ENCODE results near the gene TCL1B.

Gene TCL1B

DNA sequence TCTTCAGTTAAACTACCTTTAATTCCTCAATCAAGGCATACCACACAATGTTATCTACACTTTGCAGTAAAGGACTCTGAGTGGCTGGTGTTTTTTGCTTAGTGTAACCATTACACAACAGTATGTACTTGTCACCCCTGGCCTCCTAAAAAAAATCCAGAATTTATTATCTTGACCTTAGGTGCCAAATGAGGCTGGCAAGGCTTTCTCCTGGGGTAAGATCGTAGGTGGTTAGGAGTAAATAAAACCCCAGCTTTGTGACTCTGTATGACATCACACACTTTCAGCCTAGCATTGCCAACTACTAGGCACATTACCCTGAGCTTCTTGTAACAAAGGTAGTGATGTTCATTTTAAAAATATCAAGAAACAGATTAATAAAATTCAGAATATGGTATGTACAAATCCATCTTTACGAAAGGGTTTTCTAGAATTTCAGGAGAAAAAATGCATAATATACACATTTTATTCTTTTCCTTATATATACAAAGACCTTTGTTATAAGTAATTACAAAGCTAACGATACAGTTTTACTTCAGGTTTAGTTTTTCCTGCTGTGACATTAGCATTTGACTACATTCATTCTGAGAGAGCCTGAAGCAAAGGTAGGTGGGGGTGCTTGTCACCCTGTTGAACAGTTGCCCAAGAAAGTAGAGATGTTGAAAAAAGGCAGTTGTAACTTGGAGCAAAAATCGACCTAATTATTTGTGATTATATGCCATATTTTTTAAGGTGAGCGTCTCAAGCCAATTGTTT, 14.2 kb downstream of the TCL1B start:
- TF ChIP-seq, protein P1, sequence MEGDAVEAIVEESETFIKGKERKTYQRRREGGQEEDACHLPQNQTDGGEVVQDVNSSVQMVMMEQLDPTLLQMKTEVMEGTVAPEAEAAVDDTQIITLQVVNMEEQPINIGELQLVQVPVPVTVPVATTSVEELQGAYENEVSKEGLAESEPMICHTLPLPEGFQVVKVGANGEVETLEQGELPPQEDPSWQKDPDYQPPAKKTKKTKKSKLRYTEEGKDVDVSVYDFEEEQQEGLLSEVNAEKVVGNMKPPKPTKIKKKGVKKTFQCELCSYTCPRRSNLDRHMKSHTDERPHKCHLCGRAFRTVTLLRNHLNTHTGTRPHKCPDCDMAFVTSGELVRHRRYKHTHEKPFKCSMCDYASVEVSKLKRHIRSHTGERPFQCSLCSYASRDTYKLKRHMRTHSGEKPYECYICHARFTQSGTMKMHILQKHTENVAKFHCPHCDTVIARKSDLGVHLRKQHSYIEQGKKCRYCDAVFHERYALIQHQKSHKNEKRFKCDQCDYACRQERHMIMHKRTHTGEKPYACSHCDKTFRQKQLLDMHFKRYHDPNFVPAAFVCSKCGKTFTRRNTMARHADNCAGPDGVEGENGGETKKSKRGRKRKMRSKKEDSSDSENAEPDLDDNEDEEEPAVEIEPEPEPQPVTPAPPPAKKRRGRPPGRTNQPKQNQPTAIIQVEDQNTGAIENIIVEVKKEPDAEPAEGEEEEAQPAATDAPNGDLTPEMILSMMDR (conservative IDR thresholded peaks at IDR 0.05; ENCODE audit: low read depth, low read length), result no peak
- no peak overlapping the region for H3K4me3 ChIP-seq (ENCODE audit: low read length)
- DNase-seq (ENCODE audit: low read depth), result no peak

DNA sequence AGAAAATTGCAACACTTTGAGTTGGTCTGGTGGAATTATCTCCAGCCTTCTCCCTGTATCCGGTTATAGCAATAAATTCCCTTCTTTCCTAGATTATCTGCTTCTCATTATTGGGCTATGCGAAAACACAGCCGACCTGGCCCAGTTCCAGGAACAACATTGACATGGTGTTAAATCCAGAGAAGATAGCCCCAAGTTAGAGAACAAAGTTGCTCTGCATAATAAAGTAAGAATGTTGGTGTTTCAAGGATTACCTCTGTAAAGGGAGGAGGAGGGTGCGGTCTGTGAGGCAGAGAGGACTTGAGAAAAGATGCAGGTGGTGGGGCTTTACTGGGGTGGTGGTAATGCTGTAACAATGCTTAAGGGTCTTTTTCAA, 15.6 kb downstream of the TCL1B start:
- DNase-seq (ENCODE audit: low read depth), result peak; percentile 11
- TF ChIP-seq, protein P1 (conservative IDR thresholded peaks at IDR 0.05; ENCODE audit: low read depth, low read length), result no peak
- no peak overlapping the region for H3K4me3 ChIP-seq (ENCODE audit: low read length)

DNA sequence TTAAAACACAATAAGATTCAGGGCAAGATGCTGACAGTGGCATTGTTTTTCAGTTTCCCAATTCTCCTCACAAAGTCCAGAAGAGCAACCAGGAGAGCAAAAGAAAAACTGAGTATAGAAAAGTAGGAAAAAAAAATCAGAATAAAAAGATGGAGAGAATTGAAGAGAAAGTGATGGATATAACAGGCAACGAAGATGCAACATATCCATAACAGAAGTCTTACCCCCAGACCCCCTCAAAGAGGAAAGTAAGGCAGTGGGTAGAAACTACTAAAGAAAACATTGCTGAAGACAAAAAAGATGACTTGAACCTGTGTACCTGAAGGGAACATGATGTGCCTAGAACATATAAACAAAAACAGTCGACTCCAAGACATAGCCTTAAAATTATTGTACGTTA, 17.1 kb downstream of the TCL1B start:
- TF ChIP-seq, protein P1 (conservative IDR thresholded peaks at IDR 0.05; ENCODE audit: low read depth, low read length), result no peak
- no peak overlapping the region for H3K4me3 ChIP-seq (ENCODE audit: low read length)

DNA sequence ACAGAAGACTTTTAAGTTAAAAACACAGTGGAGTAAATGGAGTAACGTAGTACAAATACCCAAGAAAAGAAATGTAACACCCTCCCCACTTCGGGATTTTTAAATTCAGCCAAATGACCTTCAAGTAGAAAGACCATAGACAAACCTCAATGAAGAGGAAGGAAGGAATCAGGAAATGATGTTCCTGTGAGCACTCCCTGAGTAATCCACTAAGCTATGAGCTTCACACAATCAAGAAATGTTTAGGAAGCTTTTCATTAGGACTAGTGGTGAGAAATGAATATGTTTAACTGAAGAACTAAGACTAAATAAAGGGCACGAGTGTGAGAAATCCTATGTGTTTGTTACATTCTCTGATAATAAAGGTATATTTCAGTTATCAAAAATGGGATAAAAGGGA, 17.6 kb downstream of the TCL1B start:
- no peak overlapping the region for H3K4me3 ChIP-seq (ENCODE audit: low read length)
- no peak for DNase-seq (ENCODE audit: low read depth)
- TF ChIP-seq, protein P1 (conservative IDR thresholded peaks at IDR 0.05; ENCODE audit: low read depth, low read length), result no peak

More for the DNA sequence above, 17.1 kb downstream of the TCL1B start:
- no peak for DNase-seq (ENCODE audit: low read depth)

DNA sequence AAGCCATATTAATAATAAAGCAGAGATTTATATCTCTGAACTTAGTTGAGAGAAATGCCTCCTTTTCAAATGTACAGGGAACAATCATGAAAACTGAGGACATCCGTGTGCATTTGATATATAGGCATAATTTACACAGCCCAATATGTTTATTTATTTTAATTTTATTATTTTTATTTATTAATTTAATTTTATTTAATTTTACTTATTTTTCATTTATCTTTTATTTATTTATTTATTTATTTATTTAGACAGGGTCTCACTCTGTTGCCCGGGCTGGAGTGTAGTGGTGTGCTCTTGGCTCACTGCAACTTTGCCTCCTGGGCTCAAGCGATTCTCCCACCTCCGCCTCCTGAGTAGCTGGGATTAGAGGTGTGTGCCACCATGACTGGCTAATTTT, 19.3 kb downstream of the TCL1B start:
- H3K4me3 ChIP-seq (ENCODE audit: low read length), result no peak overlapping the region
- no peak for DNase-seq (ENCODE audit: low read depth)
- TF ChIP-seq, protein P1 (conservative IDR thresholded peaks at IDR 0.05; ENCODE audit: low read depth, low read length), result no peak

DNA sequence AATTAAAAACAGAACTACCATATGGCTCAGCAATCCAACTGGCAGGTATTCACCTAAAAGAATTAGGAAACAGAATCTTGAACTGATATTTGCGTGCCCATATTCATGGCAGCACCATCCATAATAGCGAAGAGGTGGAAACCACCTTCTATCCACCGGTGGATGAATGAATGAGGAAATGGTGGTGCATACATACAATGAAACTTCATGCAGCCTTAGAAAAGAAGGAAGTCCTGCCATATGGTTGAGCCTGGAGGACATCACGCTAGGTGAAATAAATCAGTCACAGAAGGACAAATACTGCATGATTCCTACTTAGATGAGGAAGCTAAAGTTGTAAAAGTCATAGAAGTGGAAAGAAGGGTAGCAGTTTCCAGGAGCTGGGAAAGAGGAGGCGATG, 21.1 kb downstream of the TCL1B start:
- no peak overlapping the region for H3K4me3 ChIP-seq (ENCODE audit: low read length)
- DNase-seq (ENCODE audit: low read depth), result no peak
- TF ChIP-seq, protein P1 (conservative IDR thresholded peaks at IDR 0.05; ENCODE audit: low read depth, low read length), result no peak

DNA sequence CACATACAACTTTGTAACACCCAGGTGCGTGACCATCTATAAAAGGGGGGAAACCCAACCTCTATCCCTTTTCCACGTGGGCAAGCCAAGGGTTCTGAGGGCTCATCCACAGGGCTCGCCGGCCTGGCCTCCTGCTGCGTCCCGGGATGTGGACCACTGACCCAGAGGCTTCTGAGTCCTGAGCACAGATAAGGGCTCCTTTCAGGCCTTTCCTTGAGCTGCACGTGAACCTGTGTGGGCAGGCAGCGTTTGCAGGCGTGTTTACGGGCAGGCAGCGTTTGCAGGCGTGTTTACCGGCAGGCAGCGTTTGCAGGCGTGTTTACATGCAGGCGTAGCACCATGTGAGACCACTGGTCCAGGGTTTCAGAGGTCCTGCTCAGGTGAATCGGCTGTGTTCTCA, 23.9 kb downstream of the TCL1B start:
- DNase-seq (ENCODE audit: low read depth), result no peak

More for the DNA sequence above, 23.9 kb downstream of the TCL1B start:
- TF ChIP-seq, protein P1 (conservative IDR thresholded peaks at IDR 0.05; ENCODE audit: low read depth, low read length), result no peak
- H3K4me3 ChIP-seq (ENCODE audit: low read length), result no peak overlapping the region

All from retinal pigment epithelial cell (primary cell).